HepG2 (cell line): ENCODE results near the gene NRL. TPM values are rescaled to one million over a fixed set of nuclear protein-coding genes. Genes with fewer than 3 reads are reported as not detected.

Source experiments
- BCL3 ChIP-seq: sonication (generic); formaldehyde crosslinking; IDR thresholded peaks from 2 replicates; pipeline ENCODE4 v1.5.1; 2020; ENCODE audit warnings: mild to moderate bottlenecking, missing genetic modification reagents, moderate library complexity
- CBX5 ChIP-seq: sonication (generic); formaldehyde crosslinking; IDR thresholded peaks from 2 replicates; pipeline ENCODE4 v1.4.0; 2020; ENCODE audit warnings: missing genetic modification reagents, borderline replicate concordance
- FOSL2 ChIP-seq: sonication (generic); formaldehyde crosslinking; IDR thresholded peaks from 2 replicates; pipeline ENCODE4 v1.4.0; 2020; ENCODE audit warnings: missing genetic modification reagents
- HCFC1 ChIP-seq: fragments of 150-350 bp; IDR thresholded peaks from 2 replicates; pipeline ENCODE4 v1.6.1; 2014; ENCODE audit warnings: low read depth, low read length
- NFKB2 ChIP-seq: sonication (generic); formaldehyde crosslinking; IDR thresholded peaks from 2 replicates; pipeline ENCODE4 v1.4.0; 2020; ENCODE audit warnings: missing genetic modification reagents, borderline replicate concordance
- POLR2AphosphoS5 ChIP-seq: IDR thresholded peaks from 2 replicates; pipeline ENCODE4 v1.6.1; 2012; ENCODE audit warnings: low read depth, low read length
- RELA ChIP-seq: sonication (generic); formaldehyde crosslinking; IDR thresholded peaks from 2 replicates; pipeline ENCODE4 v1.4.0; 2020; ENCODE audit warnings: missing genetic modification reagents
- RFXANK ChIP-seq: IDR thresholded peaks from 2 replicates; pipeline ENCODE4 v1.6.1; 2016
- ZFP90 ChIP-seq: sonication (generic); formaldehyde crosslinking; IDR thresholded peaks from 2 replicates; pipeline ENCODE4 v1.8.0; 2022; ENCODE audit warnings: missing genetic modification reagents, mild to moderate bottlenecking, inconsistent platforms, borderline replicate concordance
- ZMYM3 ChIP-seq: sonication (generic); formaldehyde crosslinking; IDR thresholded peaks from 2 replicates; pipeline ENCODE4 v1.5.1; 2020; ENCODE audit warnings: mild to moderate bottlenecking, missing genetic modification reagents
- ZNF10 ChIP-seq: sonication (generic); formaldehyde crosslinking; IDR thresholded peaks from 2 replicates; pipeline ENCODE4 v1.4.0; 2020; ENCODE audit warnings: mild to moderate bottlenecking, low read depth, missing genetic modification reagents, borderline replicate concordance
- ZNF512B ChIP-seq: sonication (generic); formaldehyde crosslinking; IDR thresholded peaks from 2 replicates; pipeline ENCODE4 v1.5.1; 2020; ENCODE audit warnings: missing genetic modification reagents, mild to moderate bottlenecking, borderline replicate concordance
- ZNF724P ChIP-seq: sonication (generic); formaldehyde crosslinking; IDR thresholded peaks from 2 replicates; pipeline ENCODE4 v1.8.0; 2022; ENCODE audit warnings: missing genetic modification reagents, borderline replicate concordance
- ZNF768 ChIP-seq: sonication (generic); formaldehyde crosslinking; IDR thresholded peaks from 2 replicates; pipeline ENCODE4 v1.4.0; 2020; ENCODE audit warnings: missing genetic modification reagents
- polyA plus RNA-seq, 8 experiments: library from polyadenylated mRNA; depleted of rRNA in 3 of 8; stranded (reverse) in 7 of 8; unstranded in 1 of 8; fragments of >200 nt; fragmentation: Illumina TruSeq in 4 of 8; extraction: Trizol in 4 of 8; gene quantifications; 2 replicates each; pipeline versions ENCODE4 v1.2.1 to v1.2.3, GENCODE V29; 2011 to 2016; ENCODE audit warnings: low read depth in 4 of 8, missing spikeins in 1 of 8, mixed read lengths in 1 of 8; ENCODE audit not compliant: insufficient read depth in 1 of 8
- total RNA-seq, 5 experiments: library from RNA; depleted of rRNA; stranded (reverse); fragments of >200 nt; fragmentation: Illumina TruSeq; extraction: Trizol; gene quantifications; 2 replicates each; pipeline ENCODE4 v1.2.3, GENCODE V29; 2016; ENCODE audit warnings: low read depth in 1 of 5
- TF ChIP-seq, protein P1 (sequence below): sonication (generic); formaldehyde crosslinking; IDR thresholded peaks from 2 replicates; pipeline ENCODE4 v1.4.0; 2020; ENCODE audit warnings: mild to moderate bottlenecking, missing genetic modification reagents
- TF ChIP-seq, protein P2 (sequence below): sonication (generic); formaldehyde crosslinking; IDR thresholded peaks from 2 replicates; pipeline ENCODE4 v1.8.0; 2022; ENCODE audit warnings: missing genetic modification reagents, low read depth, mild to moderate bottlenecking, borderline replicate concordance

The NRL gene
- total and polyA plus RNA-seq, 2 of the 13 experiments (the other 11 are each of a cell fraction or from before 2014, with no cell fraction given): 2.5 to 4.7 TPM

DNA sequence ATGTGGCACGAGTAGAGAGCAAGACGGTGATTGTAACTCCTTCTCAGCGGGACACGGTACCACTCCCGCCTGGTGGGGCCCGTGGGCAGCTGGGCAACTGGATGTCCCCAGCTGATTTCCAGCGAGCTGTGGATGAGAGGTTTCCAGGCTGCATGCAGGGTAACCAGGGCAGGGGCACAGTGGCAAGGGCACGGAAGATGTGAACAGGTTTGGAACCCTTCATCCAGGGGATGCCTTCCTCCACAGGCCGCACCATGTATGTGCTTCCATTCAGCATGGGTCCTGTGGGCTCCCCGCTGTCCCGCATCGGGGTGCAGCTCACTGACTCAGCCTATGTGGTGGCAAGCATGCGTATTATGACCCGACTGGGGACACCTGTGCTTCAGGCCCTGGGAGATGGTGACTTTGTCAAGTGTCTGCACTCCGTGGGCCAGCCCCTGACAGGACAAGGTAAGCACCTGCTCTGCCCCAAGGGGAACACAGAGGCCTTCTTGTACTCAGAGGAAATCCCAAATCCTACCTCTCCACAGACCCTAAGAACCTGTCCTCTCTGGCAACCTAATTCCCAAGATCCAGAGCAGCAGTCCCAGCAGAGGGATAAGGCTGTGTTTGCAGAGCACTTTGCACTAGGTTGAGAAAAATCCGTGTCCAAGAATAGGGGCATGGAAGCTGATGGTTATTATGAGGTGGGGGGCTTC is 16.4 kb downstream of the NRL start (continued):
- TF ChIP-seq, protein P1, sequence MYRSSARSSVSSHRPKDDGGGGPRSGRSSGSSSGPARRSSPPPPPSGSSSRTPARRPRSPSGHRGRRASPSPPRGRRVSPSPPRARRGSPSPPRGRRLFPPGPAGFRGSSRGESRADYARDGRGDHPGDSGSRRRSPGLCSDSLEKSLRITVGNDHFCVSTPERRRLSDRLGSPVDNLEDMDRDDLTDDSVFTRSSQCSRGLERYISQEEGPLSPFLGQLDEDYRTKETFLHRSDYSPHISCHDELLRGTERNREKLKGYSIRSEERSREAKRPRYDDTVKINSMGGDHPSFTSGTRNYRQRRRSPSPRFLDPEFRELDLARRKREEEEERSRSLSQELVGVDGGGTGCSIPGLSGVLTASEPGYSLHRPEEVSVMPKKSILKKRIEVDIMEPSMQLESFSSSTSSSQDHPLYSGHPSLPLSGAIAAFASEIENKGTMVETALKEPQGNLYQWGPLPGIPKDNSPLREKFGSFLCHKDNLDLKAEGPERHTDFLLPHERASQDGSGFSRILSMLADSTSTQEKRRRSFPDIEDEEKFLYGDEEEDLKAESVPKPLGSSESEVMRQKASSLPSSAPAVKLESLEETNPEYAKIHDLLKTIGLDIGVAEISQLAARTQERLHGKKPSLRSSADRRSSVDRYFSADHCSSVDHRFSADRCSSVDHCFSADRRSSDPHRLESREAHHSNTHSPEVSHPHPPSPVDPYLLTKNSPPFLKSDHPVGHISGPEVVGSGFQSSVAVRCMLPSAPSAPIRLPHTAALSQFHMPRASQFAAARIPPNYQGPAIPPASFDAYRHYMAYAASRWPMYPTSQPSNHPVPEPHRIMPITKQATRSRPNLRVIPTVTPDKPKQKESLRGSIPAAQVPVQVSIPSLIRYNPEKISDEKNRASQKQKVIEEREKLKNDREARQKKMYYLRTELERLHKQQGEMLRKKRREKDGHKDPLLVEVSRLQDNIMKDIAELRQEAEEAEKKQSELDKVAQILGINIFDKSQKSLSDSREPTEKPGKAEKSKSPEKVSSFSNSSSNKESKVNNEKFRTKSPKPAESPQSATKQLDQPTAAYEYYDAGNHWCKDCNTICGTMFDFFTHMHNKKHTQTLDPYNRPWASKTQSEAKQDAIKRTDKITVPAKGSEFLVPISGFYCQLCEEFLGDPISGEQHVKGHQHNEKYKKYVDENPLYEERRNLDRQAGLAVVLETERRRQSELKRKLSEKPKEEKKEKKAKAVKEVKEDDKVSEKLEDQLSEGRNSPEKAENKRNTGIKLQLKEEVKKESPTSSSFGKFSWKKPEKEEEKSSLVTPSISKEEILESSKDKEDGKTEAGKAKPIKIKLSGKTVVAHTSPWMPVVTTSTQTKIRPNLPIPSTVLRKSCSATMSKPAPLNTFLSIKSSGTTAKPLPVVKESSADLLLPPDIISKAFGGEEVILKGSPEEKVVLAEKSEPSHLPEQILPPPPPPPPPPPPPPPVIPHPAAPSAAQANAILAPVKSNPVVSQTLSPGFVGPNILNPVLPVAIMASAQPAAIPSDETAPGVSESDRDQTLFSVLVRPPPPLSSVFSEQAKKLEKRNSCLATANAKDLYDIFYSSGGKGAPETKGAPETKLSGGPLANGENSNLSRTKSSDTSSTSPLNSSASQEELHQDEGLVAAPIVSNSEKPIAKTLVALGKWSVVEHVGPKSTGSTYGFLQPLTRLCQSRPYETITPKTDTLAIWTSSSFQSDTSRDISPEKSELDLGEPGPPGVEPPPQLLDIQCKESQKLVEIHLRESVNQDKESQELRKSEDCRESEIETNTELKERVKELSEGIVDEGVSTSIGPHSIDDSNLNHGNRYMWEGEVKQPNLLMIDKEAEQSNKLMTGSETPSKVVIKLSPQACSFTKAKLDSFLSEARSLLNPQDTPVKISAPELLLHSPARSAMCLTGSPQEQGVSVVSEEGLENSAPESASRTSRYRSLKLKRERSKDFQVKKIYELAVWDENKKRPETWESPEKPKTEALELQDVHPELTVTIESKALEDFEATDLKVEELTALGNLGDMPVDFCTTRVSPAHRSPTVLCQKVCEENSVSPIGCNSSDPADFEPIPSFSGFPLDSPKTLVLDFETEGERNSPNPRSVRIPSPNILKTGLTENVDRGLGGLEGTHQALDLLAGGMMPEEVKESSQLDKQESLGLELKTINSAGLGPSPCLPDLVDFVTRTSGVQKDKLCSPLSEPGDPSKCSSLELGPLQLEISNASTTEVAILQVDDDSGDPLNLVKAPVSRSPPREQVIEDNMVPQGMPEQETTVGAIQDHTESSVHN (CRISPR knock-in tag): 0 out of 2 replicates have a peak, but pooled peaks have one; percentile 62
- TF ChIP-seq RELA (CRISPR knock-in tag): no peak
- TF ChIP-seq RFXANK (CRISPR knock-in tag): no peak
- peak; percentile 62; the same call in 1 of the 2 replicates for TF ChIP-seq NFKB2 (CRISPR knock-in tag)
- TF ChIP-seq HCFC1: no peak
- TF ChIP-seq ZNF768 (CRISPR knock-in tag): peak; percentile 31; the same call in 1 of the 2 replicates
- TF ChIP-seq ZFP90 (CRISPR knock-in tag): 0 out of 2 replicates have a peak, but pooled peaks have one; percentile 71
- TF ChIP-seq, protein P2, sequence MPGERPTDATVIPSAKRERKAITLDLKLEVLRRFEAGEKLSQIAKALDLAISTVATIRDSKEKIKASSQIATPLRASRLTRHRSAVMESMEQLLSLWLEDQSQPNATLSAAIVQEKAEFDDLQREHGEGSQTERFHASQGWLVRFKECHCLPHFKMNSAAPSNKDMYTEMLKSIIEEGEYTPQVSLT (CRISPR knock-in tag): no peak
- peak; percentile 82 for TF ChIP-seq ZNF10
- TF ChIP-seq CBX5: peak; percentile 24; the same call in 1 of the 2 replicates
- 0 out of 2 replicates have a peak, but pooled peaks have one; percentile 28 for TF ChIP-seq BCL3 (CRISPR knock-in tag)
- peak; percentile 51; the same call in 1 of the 2 replicates for TF ChIP-seq ZNF512B
- TF ChIP-seq ZMYM3 (CRISPR knock-in tag): 0 out of 2 replicates have a peak, but pooled peaks have one; percentile 14
- peak; percentile 9; the same call in 1 of the 2 replicates for TF ChIP-seq POLR2AphosphoS5
- TF ChIP-seq ZNF724P: no peak
- no peak for TF ChIP-seq FOSL2
